PFSK-1 (cell line): Measurements from ENCODE around the gene TLE4.

Experiments used
- POLR2AphosphoS5 ChIP-seq: IDR thresholded peaks from 2 replicates; pipeline ENCODE4 v1.6.1; 2012; ENCODE audit warnings: low read depth, mild to moderate bottlenecking, control low read depth, low read length, moderate library complexity
- REST ChIP-seq, 2 experiments: IDR thresholded peaks; 2 replicates each; pipeline versions ENCODE4 v1.6.1 to v1.8.0; 2011 to 2012; ENCODE audit warnings: low read depth in 2 of 2, low read length in 2 of 2, control low read depth in 1 of 2, inconsistent platforms in 1 of 2, mild to moderate bottlenecking in 1 of 2, moderate library complexity in 1 of 2; ENCODE audit not compliant: insufficient read depth in 1 of 2
- SIN3A ChIP-seq: IDR thresholded peaks from 2 replicates; pipeline ENCODE4 v1.6.1; 2012; ENCODE audit warnings: mild to moderate bottlenecking, low read length, moderate library complexity, borderline replicate concordance; ENCODE audit not compliant: insufficient read depth

DNA sequence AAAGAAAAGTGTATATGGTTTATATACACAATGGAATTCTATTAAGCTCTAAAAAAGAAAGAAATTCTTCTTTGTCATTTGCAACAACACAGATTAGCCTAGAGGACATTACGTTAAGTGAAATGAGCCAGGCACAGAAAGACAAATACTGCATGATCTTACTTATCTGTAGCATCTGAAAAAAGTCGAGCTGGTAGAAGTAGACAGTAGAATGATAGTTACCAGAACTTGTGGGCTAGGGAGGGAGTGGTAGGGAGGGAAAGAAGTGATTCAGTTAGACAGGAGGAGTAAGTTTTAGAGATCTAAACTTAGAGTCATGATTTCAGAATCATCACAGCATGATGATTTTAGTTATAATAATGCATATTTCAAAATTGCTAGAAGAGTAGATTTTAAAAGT is 184.6 kb downstream of the TLE4 start:
- TF ChIP-seq SIN3A (no peak), POLR2AphosphoS5 (no peak), REST (IDR thresholded peaks at IDR 0.05; ENCODE audit: insufficient read depth in 1 of 2, low read depth in 2 of 2, low read length in 2 of 2) (no peak)
